IMR-90 (cell line): ENCODE results near the gene TRPC4AP. TPM values are rescaled to one million over a fixed set of nuclear protein-coding genes. Genes with fewer than 3 reads are reported as not detected.

Source experiments
- microRNA-seq, 2 experiments: library from miRNA; stranded (forward) in 1 of 2; unstranded in 1 of 2; fragments of 10-50 nt in 1 of 2; fragments of <30 nt in 1 of 2; gene quantifications in 1 of 2; microRNA quantifications in 1 of 2; one replicate each; pipeline versions ENCODE3 to v1.1.0; 2013 to 2020; ENCODE audit not compliant: insufficient read depth in 1 of 2, insufficient read length in 1 of 2, unreplicated experiment in 1 of 2
- polyA plus RNA-seq, 3 experiments: library from polyadenylated mRNA; depleted of rRNA; stranded (reverse); fragments of >200 nt; gene quantifications; 2 replicates each; pipeline ENCODE4 v1.2.3, GENCODE V29; 2012; ENCODE audit warnings: low replicate concordance in 1 of 3
- small RNA-seq, 5 experiments: library from RNA; depleted of rRNA; stranded (forward); fragments of <200 nt; gene quantifications; one replicate each; pipeline ENCODE3, GENCODE V24; 2012
- total RNA-seq: library from RNA; depleted of rRNA; stranded (reverse); fragments of >200 nt; gene quantifications from 2 replicates; pipeline ENCODE4 v1.2.3, GENCODE V29; 2012; rRNA removed

TRPC4AP gene
- total and polyA plus RNA-seq, 2 of the 4 experiments (the other 2 are of a cell fraction): 41.0 to 81.0 TPM

Small RNA genes lying within 50 kb of the gene (microRNA-seq; reads per million reads assigned to microRNA genes)
- gene MIR499A (ENCODE audit: insufficient read depth in 1 of 2, insufficient read length in 1 of 2, unreplicated experiment in 1 of 2): 0 to 1.0 reads per million in 2 experiments
- gene MIR499B (ENCODE audit: unreplicated experiment): not detected
- not detected for gene RF00275 (ENCODE audit: insufficient read depth, insufficient read length)
- gene RNU6-407P (ENCODE audit: insufficient read depth, insufficient read length): not detected

Small RNA genes lying within 50 kb of the gene (small RNA-seq; reads per million reads assigned to genes)
- gene MIR499A (0 to 26.2 (median 1.9) reads per million in 5 experiments), gene RF00275 (0 reads per million in 5 experiments), gene RNU6-407P (0 reads per million in 5 experiments)

Other genes with a start within 250 kb of the TRPC4AP start
- 3.3 and 3.4 TPM in 2 replicates for gene GGT7, start 220.0 kb downstream of the TRPC4AP start, total RNA-seq
- gene GGT7, start 220.0 kb downstream of the TRPC4AP start, polyA plus RNA-seq (2012; rRNA removed): 25.9 and 32.8 TPM in 2 replicates
- gene ACSS2, start 216.2 kb downstream of the TRPC4AP start, total RNA-seq: 38.9 and 46.4 TPM in 2 replicates
- gene ACSS2, start 216.2 kb downstream of the TRPC4AP start, polyA plus RNA-seq (2012; rRNA removed): 26.9 and 27.1 TPM in 2 replicates
- gene GSS, start 137.0 kb downstream of the TRPC4AP start, total RNA-seq: 70.5 and 90.0 TPM in 2 replicates
- 70.3 and 73.7 TPM in 2 replicates for gene GSS, start 137.0 kb downstream of the TRPC4AP start, polyA plus RNA-seq (2012; rRNA removed)
- gene MYH7B, start 136.9 kb downstream of the TRPC4AP start, total RNA-seq: not detected in 2 replicates
- 0.09 and 0.10 TPM in 2 replicates for gene MYH7B, start 136.9 kb downstream of the TRPC4AP start, polyA plus RNA-seq (2012; rRNA removed)
- 22.5 and 27.4 TPM in 2 replicates for gene EDEM2, start 54.5 kb upstream of the TRPC4AP start, total RNA-seq
- 17.1 and 19.0 TPM in 2 replicates for gene EDEM2, start 54.5 kb upstream of the TRPC4AP start, polyA plus RNA-seq (2012; rRNA removed)
- 25.0 and 36.4 TPM in 2 replicates for gene PROCR, start 79.3 kb upstream of the TRPC4AP start, total RNA-seq
- 41.9 and 60.5 TPM in 2 replicates for gene PROCR, start 79.3 kb upstream of the TRPC4AP start, polyA plus RNA-seq (2012; rRNA removed)
- 0.36 and 0.56 TPM in 2 replicates for gene MMP24, start 133.9 kb upstream of the TRPC4AP start, total RNA-seq
- gene MMP24, start 133.9 kb upstream of the TRPC4AP start, polyA plus RNA-seq (2012; rRNA removed): 0.79 and 0.86 TPM in 2 replicates
- 5.9 and 7.2 TPM in 2 replicates for gene MMP24OS, start 185.3 kb upstream of the TRPC4AP start, total RNA-seq
- gene MMP24OS, start 185.3 kb upstream of the TRPC4AP start, polyA plus RNA-seq (2012; rRNA removed): 64.9 and 67.6 TPM in 2 replicates
- gene EIF6, start 192.0 kb upstream of the TRPC4AP start, total RNA-seq: 215 and 227 TPM in 2 replicates
- gene EIF6, start 192.0 kb upstream of the TRPC4AP start, polyA plus RNA-seq (2012; rRNA removed): 215 and 258 TPM in 2 replicates
- not detected in 2 replicates for gene FAM83C, start 199.6 kb upstream of the TRPC4AP start, total RNA-seq
- 0.02 and 0.03 TPM in 2 replicates for gene FAM83C, start 199.6 kb upstream of the TRPC4AP start, polyA plus RNA-seq (2012; rRNA removed)